ENCODE results near the gene BTF3L4.

Gene BTF3L4

DNA sequence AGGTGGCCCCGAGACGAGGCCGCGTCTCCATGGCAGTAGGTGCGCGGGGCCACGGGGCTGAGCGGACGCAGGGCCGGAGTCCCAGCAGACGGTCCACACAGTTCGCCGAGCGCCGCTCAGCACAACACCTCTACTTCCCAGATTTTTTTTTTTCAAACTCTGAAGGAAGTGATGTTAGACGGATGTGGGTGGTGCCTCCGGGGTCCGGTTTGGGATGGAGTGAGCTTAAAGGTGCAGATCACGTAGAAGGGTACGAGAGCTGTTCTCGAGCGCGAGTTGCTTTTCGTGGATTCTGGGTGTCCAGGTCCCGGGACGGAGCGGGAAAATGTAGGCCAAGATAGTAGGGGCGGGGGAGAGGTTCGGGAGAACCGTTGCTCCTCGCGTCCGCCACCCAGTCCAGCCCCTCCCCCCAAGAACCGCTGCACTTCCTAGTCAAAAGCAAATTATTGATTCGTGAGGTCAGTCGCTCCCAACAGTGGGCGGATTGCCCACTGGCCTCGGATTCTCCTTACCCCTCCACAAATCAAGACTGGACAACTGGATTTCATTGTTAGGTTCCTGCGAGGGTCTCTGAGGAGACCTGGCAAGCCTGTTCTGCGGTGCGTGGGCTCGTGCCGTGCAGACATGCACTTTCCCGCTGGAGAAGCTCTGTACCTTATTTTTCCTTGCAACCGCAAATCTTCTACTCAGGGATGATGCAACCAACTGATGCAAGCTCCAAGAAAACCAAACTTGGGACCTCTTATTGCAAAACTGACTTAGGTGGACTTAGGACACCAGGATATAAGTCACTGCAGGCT, 829 bp upstream of the BTF3L4 start, which contains the start of gene TXNDC12:
Gene TXNDC12, minus strand, starts transcription at position 126 of the 800 bp plus-strand sequence. Its CDS starts 95 bp downstream, at position 31.
- CTCF ChIA-PET, result interaction anchor here (0.6 kb wide), 1 partner anchor 157 kb away, joined by 3 read pairs; no protein-coding TSS in a partner anchor
- TF ChIP-seq LEF1 (IDR thresholded peaks at IDR 0.05; ENCODE audit: borderline replicate concordance) (peak; percentile 25; the same call in 1 of the 2 replicates), CTBP1 (IDR thresholded peaks at IDR 0.05; ENCODE audit: borderline replicate concordance) (peak; percentile 14; the same call in 1 of the 2 replicates), ELF4 (IDR thresholded peaks at IDR 0.05) (peak; percentile 60; the same call in 1 of the 2 replicates), PKNOX1 (IDR thresholded peaks at IDR 0.05) (no peak), ZNF384 (IDR thresholded peaks at IDR 0.05) (peak; percentile 94), TARDBP (IDR thresholded peaks at IDR 0.05) (no peak)
- DNase-seq (ENCODE audit: extremely low spot score), result peak; percentile 82
- POLR2A ChIA-PET, result interaction anchor here (0.6 to 4.0 kb wide), 28 partner anchors 9 to 498 kb away, joined by 3 to 64 read pairs (median 4); partner anchors contain the start of genes CC2D1B, KTI12 and TUT4

DNA sequence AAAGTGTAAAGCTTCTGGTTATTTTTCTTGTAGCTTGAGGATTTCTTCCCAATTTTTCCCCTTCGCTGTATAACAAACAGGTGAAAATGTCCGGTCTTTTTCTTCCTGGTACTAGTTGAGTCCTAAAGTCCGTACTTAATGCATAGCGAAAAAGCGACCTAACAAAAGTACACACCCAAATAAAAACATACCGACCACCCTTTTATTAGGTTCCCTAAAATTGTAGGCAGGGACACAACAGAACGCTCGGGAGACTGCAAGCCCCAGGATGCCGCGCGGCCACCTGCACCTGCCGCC, 281 bp upstream of the BTF3L4 start:
- DNase-seq (ENCODE audit: extremely low spot score), result no peak
- no peak for TF ChIP-seq NFRKB (IDR thresholded peaks at IDR 0.05)
- TF ChIP-seq CTBP1 (IDR thresholded peaks at IDR 0.05; ENCODE audit: borderline replicate concordance), result 0 out of 2 replicates have a peak, but pooled peaks have one; percentile 21
- ChIA-PET POLR2A (interaction anchor here (0.6 to 4.0 kb wide), 21 partner anchors 9 to 497 kb away, joined by 3 to 64 read pairs (median 5); partner anchors contain the start of genes CC2D1B, KTI12 and TUT4), CTCF (no interaction called here)

DNA sequence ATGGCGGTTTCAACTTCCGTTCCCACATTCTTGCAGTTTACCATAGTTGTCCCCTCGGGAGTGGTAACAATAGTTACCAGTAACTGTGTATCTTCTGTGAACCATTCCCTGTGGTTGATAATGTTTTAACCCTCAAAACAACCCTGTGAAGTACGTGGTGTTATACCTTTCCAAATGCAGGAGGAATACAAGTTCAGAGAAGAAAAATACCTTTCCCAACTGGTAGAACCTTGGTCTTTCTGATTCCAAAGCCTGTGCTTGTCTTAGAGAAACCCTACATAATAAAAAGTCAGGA, 789 bp downstream of the BTF3L4 start:
- DNase-seq (ENCODE audit: extremely low spot score), result no peak
- CTCF ChIA-PET, result no interaction called here
- TF ChIP-seq BHLHE40 (IDR thresholded peaks at IDR 0.05; ENCODE audit: borderline replicate concordance), result no peak
- no peak for TF ChIP-seq TARDBP (IDR thresholded peaks at IDR 0.05)
- TF ChIP-seq LEF1 (IDR thresholded peaks at IDR 0.05; ENCODE audit: borderline replicate concordance), result no peak
- no peak for TF ChIP-seq NFRKB (IDR thresholded peaks at IDR 0.05)
- no peak for TF ChIP-seq SUZ12 (IDR thresholded peaks at IDR 0.05)
- no peak for TF ChIP-seq L3MBTL2 (conservative IDR thresholded peaks at IDR 0.05)
- TF ChIP-seq ELF4 (IDR thresholded peaks at IDR 0.05), result no peak
- no peak for TF ChIP-seq FOXK2 (IDR thresholded peaks at IDR 0.05)
- no peak for TF ChIP-seq CTBP1 (IDR thresholded peaks at IDR 0.05; ENCODE audit: borderline replicate concordance)
- POLR2A ChIA-PET, result interaction anchor here (0.8 to 4.0 kb wide), 6 partner anchors 13 to 179 kb away, joined by 3 to 64 read pairs (median 6); partner anchors contain the start of gene KTI12

- ChIA-PET CTCF (no interaction called here), POLR2A (interaction anchor here (1.9 to 4.0 kb wide), 3 partner anchors 13 to 24 kb away, joined by 6 to 64 read pairs (median 10); partner anchors contain the start of gene KTI12)
- TF ChIP-seq SUZ12 (IDR thresholded peaks at IDR 0.05) (no peak), HDGF (IDR thresholded peaks at IDR 0.05; ENCODE audit: borderline replicate concordance) (no peak), FOXA1 (IDR thresholded peaks at IDR 0.05) (no peak), ZNF384 (IDR thresholded peaks at IDR 0.05) (no peak), FOXM1 (IDR thresholded peaks at IDR 0.05; ENCODE audit: borderline replicate concordance) (no peak), FOXK2 (IDR thresholded peaks at IDR 0.05) (no peak), PKNOX1 (IDR thresholded peaks at IDR 0.05) (no peak), ELF4 (IDR thresholded peaks at IDR 0.05) (no peak), NFRKB (IDR thresholded peaks at IDR 0.05) (no peak), CTBP1 (IDR thresholded peaks at IDR 0.05; ENCODE audit: borderline replicate concordance) (no peak), ARNT (IDR thresholded peaks at IDR 0.05) (no peak), SP1 (IDR thresholded peaks at IDR 0.05) (no peak), BHLHE40 (IDR thresholded peaks at IDR 0.05; ENCODE audit: borderline replicate concordance) (no peak), LEF1 (IDR thresholded peaks at IDR 0.05; ENCODE audit: borderline replicate concordance) (no peak), L3MBTL2 (conservative IDR thresholded peaks at IDR 0.05) (no peak), TARDBP (IDR thresholded peaks at IDR 0.05) (no peak)
- DNase-seq (ENCODE audit: extremely low spot score), result no peak
Observed at GRCh38 chr1:52057255-52057654, 1.2 kb downstream of the BTF3L4 start.

DNA sequence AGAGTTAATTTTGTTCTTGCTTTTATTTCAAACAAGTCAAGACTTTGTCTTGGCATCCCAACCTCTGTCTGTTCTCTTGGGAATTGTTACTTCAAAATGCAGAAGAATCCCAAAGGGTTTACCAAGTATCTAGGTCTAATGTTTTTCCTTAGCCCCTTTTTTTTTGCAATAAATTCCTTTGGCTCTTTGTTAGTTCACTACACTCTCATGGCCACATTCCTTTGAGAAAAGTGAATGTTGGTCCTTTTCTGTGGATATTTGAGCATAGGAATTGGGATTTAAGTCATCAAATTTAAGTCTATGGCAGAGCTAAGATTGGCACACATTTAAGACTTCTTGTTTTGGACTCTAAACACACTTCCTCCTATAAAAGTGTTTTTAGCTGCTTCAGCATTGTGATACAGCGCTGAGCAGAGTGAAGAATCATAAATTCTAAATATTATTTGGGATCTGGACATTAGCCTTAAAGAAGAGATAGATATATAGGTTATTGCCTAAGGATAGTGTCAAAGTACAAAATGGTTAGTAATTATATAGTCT, 1.9 kb downstream of the BTF3L4 start:
- no peak for TF ChIP-seq SUZ12 (IDR thresholded peaks at IDR 0.05)
- no peak for TF ChIP-seq FOXM1 (IDR thresholded peaks at IDR 0.05; ENCODE audit: borderline replicate concordance)
- ChIA-PET CTCF (no interaction called here), POLR2A (interaction anchor here (1.9 kb wide), 1 partner anchor 13 kb away, joined by 6 read pairs; no protein-coding TSS in a partner anchor)
- DNase-seq (ENCODE audit: extremely low spot score), result no peak

- ChIA-PET POLR2A (no interaction called here), CTCF (no interaction called here)
- TF ChIP-seq NFRKB (IDR thresholded peaks at IDR 0.05), result no peak
- no peak for TF ChIP-seq BHLHE40 (IDR thresholded peaks at IDR 0.05; ENCODE audit: borderline replicate concordance)
- TF ChIP-seq LEF1 (IDR thresholded peaks at IDR 0.05; ENCODE audit: borderline replicate concordance), result no peak
- TF ChIP-seq L3MBTL2 (conservative IDR thresholded peaks at IDR 0.05), result no peak
- no peak for TF ChIP-seq PKNOX1 (IDR thresholded peaks at IDR 0.05)
- DNase-seq (ENCODE audit: extremely low spot score), result no peak
Observed at GRCh38 chr1:52059321-52059720, 3.2 kb downstream of the BTF3L4 start.

Data from HEK293T (cell line).